Cardiac fibroblast (primary cell): ENCODE results near the gene PAH.

Experiments
- DNase-seq, 2 donors: peaks; one replicate each; pipeline versions ENCODE4 v3.0.0 to v3.0.0-alpha.2; 2010; ENCODE audit warnings: low read depth in 2 of 2
- H3K4me3 ChIP-seq, 2 donors: replicated peaks in 1 of 2; 1 replicate in 1 of 2; 2 replicates in 1 of 2; pipeline ENCODE4 v1.5.1; 2011; ENCODE audit warnings: low read depth in 2 of 2, low read length in 2 of 2, mild to moderate bottlenecking in 2 of 2, moderate library complexity in 1 of 2
- CTCF ChIP-seq: IDR thresholded peaks from one replicate; pipeline ENCODE4 v1.5.1; 2011; ENCODE audit warnings: low read depth, mild to moderate bottlenecking, low read length, inconsistent platforms

The PAH gene

GRCh38 chr12:102933168-102933567 is 16.1 kb upstream of the PAH start:
- TF ChIP-seq CTCF = no peak
- DNase-seq = no peak
- H3K4me3 ChIP-seq = no peak overlapping the region

- H3K4me3 ChIP-seq = no peak overlapping the region
- no peak for DNase-seq
- TF ChIP-seq CTCF = no peak
Measured at GRCh38 chr12:102927220-102927619, 10.2 kb upstream of the PAH start.

- no peak for DNase-seq
- H3K4me3 ChIP-seq = no peak overlapping the region
- TF ChIP-seq CTCF = no peak
Measured at GRCh38 chr12:102921240-102921639, 4.2 kb upstream of the PAH start.

GRCh38 chr12:102920271-102920670 is 3.2 kb upstream of the PAH start:
- DNase-seq = no peak
- H3K4me3 ChIP-seq = no peak overlapping the region
- no peak for TF ChIP-seq CTCF

GRCh38 chr12:102918840-102919239 is 1.8 kb upstream of the PAH start:
- DNase-seq = no peak
- no peak overlapping the region for H3K4me3 ChIP-seq
- no peak for TF ChIP-seq CTCF

- no peak for DNase-seq
- no peak for TF ChIP-seq CTCF
- H3K4me3 ChIP-seq = no peak overlapping the region
Measured at GRCh38 chr12:102916252-102917025, 605 bp downstream of the PAH start.
